ENCODE results near the gene UBE2L6.

The UBE2L6 gene

DNA sequence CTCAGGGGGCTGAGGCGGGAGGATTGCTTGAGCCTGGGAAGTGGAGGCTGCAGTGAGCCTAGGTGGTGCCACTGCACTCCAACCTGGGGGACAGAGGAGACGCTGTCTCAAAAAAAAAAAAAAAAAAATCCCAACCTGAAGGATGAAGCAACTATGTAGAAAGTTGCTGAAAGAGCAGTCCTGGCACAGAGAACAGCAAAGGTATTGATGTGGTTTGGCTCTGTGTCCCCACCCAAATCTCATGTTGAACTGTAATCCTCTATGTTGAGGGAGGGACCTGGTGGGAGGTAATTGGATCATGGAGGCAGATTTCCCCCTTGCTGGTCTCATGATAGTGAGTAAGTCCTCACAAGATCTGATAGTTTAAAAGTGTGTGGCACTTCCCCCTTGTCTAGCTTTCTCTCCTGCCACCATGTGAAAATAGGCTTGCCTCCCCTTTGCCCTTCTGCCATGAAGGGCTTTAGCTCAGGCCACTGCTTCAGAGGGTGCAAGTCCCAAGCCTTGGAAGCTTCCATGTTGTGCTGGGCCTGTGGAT is 19.3 kb upstream of the UBE2L6 start:
- no peak for DNase-seq (ENCODE audit: low spot score)
- ATAC-seq (ENCODE audit: low read depth) = no peak
- H3K4me1 ChIP-seq (ENCODE audit: insufficient read depth, poor library complexity, severe bottlenecking) = no peaks in the 10 kb centered on the region
- H3K27ac ChIP-seq (ENCODE audit: poor library complexity, severe bottlenecking) = no peak overlapping the region
- no peak overlapping the region for H3K4me3 ChIP-seq (ENCODE audit: severe bottlenecking)
- no peaks in the 10 kb centered on the region for H3K27me3 ChIP-seq (ENCODE audit: insufficient read depth, poor library complexity, severe bottlenecking)
- TF ChIP-seq, protein P1, sequence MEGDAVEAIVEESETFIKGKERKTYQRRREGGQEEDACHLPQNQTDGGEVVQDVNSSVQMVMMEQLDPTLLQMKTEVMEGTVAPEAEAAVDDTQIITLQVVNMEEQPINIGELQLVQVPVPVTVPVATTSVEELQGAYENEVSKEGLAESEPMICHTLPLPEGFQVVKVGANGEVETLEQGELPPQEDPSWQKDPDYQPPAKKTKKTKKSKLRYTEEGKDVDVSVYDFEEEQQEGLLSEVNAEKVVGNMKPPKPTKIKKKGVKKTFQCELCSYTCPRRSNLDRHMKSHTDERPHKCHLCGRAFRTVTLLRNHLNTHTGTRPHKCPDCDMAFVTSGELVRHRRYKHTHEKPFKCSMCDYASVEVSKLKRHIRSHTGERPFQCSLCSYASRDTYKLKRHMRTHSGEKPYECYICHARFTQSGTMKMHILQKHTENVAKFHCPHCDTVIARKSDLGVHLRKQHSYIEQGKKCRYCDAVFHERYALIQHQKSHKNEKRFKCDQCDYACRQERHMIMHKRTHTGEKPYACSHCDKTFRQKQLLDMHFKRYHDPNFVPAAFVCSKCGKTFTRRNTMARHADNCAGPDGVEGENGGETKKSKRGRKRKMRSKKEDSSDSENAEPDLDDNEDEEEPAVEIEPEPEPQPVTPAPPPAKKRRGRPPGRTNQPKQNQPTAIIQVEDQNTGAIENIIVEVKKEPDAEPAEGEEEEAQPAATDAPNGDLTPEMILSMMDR (IDR thresholded peaks at IDR 0.05; ENCODE audit: poor library complexity, severe bottlenecking) = no peak
- no peaks in the 10 kb centered on the region for H3K36me3 ChIP-seq (ENCODE audit: low read depth)
- H3K9me3 ChIP-seq (ENCODE audit: severe bottlenecking) = no peaks in the 10 kb centered on the region

DNA sequence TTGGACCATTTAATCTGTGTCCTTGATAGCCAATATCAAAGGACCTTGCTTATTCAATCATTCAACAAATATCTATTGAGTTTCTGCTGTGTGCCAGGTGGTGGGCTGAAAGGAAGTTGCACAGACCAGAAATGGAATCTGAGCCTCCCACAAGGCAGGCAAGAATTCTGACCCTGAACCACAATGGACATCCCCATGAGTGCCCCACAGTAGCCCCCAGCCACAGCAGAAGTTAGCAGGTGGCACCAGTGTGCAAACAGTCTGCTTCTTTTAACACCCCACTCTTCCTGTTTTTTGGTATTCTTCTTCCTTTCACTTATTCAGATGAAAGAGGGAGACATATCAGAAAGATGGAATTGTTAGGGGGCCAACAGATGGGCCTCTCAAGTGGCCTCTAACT is 17.8 kb upstream of the UBE2L6 start:
- H3K4me3 ChIP-seq (ENCODE audit: severe bottlenecking) = no peak overlapping the region
- DNase-seq (ENCODE audit: low spot score) = no peak

DNA sequence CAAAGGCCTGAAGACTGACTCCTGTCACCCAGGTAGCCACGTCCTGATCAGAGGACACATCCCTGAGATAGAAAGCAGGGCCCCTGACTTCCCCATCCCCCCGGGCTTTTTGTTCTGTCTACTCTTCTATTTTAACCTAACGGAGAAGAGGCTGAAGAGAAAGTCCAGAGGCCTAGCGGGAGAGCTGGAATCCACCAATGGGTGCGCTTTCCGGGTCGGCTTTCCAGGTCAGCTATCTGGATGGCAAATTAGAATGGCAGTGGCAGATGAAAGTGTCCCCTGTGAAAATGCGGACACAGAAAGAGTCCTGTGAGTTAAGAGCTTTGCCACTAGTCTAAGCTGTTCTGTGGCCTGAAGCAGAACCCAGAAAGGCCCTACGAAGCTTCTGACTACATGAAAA is 16.9 kb upstream of the UBE2L6 start:
- Histone ChIP-seq H3K36me3 (ENCODE audit: low read depth) (no peaks in the 10 kb centered on the region), H3K27me3 (ENCODE audit: insufficient read depth, poor library complexity, severe bottlenecking) (no peaks in the 10 kb centered on the region), H3K4me3 (ENCODE audit: severe bottlenecking) (no peak overlapping the region), H3K27ac (ENCODE audit: poor library complexity, severe bottlenecking) (no peak overlapping the region), H3K4me1 (ENCODE audit: insufficient read depth, poor library complexity, severe bottlenecking) (no peaks in the 10 kb centered on the region), H3K9me3 (ENCODE audit: severe bottlenecking) (no peaks in the 10 kb centered on the region)
- no peak for ATAC-seq (ENCODE audit: low read depth)
- TF ChIP-seq, protein P1 (IDR thresholded peaks at IDR 0.05; ENCODE audit: poor library complexity, severe bottlenecking) = no peak
- no peak for DNase-seq (ENCODE audit: low spot score)

More for the DNA sequence above, 17.8 kb upstream of the UBE2L6 start:
- no peaks in the 10 kb centered on the region for H3K9me3 ChIP-seq (ENCODE audit: severe bottlenecking)
- H3K36me3 ChIP-seq (ENCODE audit: low read depth) = no peaks in the 10 kb centered on the region
- H3K27ac ChIP-seq (ENCODE audit: poor library complexity, severe bottlenecking) = no peak overlapping the region
- H3K27me3 ChIP-seq (ENCODE audit: insufficient read depth, poor library complexity, severe bottlenecking) = no peaks in the 10 kb centered on the region
- no peaks in the 10 kb centered on the region for H3K4me1 ChIP-seq (ENCODE audit: insufficient read depth, poor library complexity, severe bottlenecking)
- no peak for ATAC-seq (ENCODE audit: low read depth)
- TF ChIP-seq, protein P1 (IDR thresholded peaks at IDR 0.05; ENCODE audit: poor library complexity, severe bottlenecking) = no peak

DNA sequence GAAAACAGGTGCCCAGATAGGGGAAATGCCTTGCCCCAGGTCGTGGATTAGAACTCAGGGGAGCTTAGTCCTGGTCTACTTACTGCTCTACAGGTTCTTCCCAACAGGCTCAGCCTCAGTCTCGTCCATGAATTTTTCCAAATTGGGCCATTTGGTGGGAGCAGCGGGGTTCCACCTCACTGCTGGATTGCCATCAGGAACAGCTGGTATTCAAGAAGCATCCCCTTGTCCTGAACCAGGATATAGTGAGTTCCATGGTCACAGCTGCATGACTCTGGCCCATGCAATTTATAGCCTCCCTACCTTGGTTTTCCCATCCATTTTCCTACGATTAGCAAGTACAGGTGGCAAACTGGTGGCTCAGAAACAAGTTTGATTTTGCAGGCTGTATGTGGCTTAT is 6.6 kb upstream of the UBE2L6 start:
- TF ChIP-seq, protein P1 (IDR thresholded peaks at IDR 0.05; ENCODE audit: poor library complexity, severe bottlenecking) = no peak
- no peak for ATAC-seq (ENCODE audit: low read depth)

DNA sequence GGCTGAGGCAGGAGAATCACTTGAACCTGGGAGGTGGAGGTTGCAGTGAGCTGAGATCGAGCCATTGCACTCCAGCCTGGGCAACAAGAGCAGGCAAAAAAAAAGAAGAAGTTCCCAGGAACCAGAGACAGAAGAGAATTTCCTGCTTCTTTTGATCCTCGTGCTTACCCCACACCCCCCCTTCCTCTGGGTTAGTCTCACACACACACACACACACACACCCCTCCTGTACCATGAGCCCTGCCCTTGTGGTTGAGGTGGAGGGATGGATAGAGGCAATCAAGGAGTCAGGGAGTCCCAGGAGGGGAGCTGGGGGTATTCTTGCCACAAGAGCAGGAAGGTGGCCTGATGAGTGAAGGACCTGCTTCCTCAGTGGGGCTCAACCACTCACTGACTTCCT is 4.1 kb upstream of the UBE2L6 start:
- TF ChIP-seq, protein P1 (IDR thresholded peaks at IDR 0.05; ENCODE audit: poor library complexity, severe bottlenecking) = no peak
- H3K4me3 ChIP-seq (ENCODE audit: severe bottlenecking) = no peak overlapping the region
- no peak overlapping the region for H3K27ac ChIP-seq (ENCODE audit: poor library complexity, severe bottlenecking)
- ATAC-seq (ENCODE audit: low read depth) (no peak), DNase-seq (ENCODE audit: low spot score) (no peak)
- no peaks in the 10 kb centered on the region for H3K9me3 ChIP-seq (ENCODE audit: severe bottlenecking)
- peaks cover 10% of the 10 kb centered on the region for H3K4me1 ChIP-seq (ENCODE audit: insufficient read depth, poor library complexity, severe bottlenecking)
- H3K27me3 ChIP-seq (ENCODE audit: insufficient read depth, poor library complexity, severe bottlenecking) = no peaks in the 10 kb centered on the region
- H3K36me3 ChIP-seq (ENCODE audit: low read depth) = no peaks in the 10 kb centered on the region

More for the DNA sequence above, 6.6 kb upstream of the UBE2L6 start:
- Histone ChIP-seq H3K27ac (ENCODE audit: poor library complexity, severe bottlenecking) (no peak overlapping the region), H3K4me3 (ENCODE audit: severe bottlenecking) (no peak overlapping the region), H3K27me3 (ENCODE audit: insufficient read depth, poor library complexity, severe bottlenecking) (no peaks in the 10 kb centered on the region), H3K4me1 (ENCODE audit: insufficient read depth, poor library complexity, severe bottlenecking) (peaks cover 2% of the 10 kb centered on the region), H3K9me3 (ENCODE audit: severe bottlenecking) (no peaks in the 10 kb centered on the region), H3K36me3 (ENCODE audit: low read depth) (no peaks in the 10 kb centered on the region)
- DNase-seq (ENCODE audit: low spot score) = no peak

All from RWPE2 (cell line).